GM19463 (cell line): ENCODE results near the gene MIF.
"Not testable (repeated sequence)": the region's sequence is repeated elsewhere in the genome, so short reads cannot be mapped to it uniquely, and the experiment has no call there.

Source experiments
- ATAC-seq: cut with Tn5 transposase; IDR thresholded peaks from one replicate; pipeline ENCODE4 v1.9.1; 2021; ENCODE audit warnings: mild to moderate bottlenecking, moderate library complexity; ENCODE audit not compliant: unreplicated experiment

Gene MIF

GRCh38 chr22:23900227-23900626 lies 6.0 kb downstream of the MIF start:
- ATAC-seq = not testable (repeated sequence)

GRCh38 chr22:23901600-23901999 lies 7.4 kb downstream of the MIF start:
- ATAC-seq = no peak

DNA sequence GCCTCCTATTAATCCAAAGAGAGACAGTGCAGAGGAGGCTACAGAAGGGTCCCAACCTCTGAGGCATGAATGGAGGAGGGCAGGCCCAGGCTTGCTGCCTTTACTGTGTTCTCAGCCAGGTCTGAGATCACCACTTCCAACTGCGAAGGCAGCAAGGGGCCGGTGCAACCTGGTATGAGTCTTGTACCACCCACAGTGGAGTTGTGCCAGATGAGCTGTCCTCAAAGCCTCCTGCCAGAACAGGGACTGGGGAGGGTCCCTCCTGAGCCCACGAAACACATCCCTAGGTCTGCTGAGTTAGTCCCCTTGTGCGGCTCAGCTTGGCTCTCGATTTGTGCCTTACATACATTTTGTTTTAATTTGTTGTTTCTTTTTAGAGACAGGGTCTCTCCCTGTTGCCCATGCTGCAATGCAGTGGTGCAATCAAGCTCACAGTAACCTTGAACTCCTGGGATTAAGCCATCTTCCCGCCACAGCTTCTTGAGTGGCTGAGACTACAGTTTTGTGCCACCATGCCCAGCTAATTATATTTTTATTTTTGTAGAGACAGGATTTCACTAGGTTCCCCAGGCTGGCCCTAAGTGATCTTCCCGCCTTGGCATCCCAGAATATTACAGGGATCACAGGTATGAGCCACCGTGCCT lies 9.3 kb downstream of the MIF start:
- no peak for ATAC-seq

- no peak for ATAC-seq
Measured at GRCh38 chr22:23904573-23905254, 10.5 kb downstream of the MIF start.

GRCh38 chr22:23906641-23907040 lies 12.5 kb downstream of the MIF start:
- ATAC-seq = no peak

DNA sequence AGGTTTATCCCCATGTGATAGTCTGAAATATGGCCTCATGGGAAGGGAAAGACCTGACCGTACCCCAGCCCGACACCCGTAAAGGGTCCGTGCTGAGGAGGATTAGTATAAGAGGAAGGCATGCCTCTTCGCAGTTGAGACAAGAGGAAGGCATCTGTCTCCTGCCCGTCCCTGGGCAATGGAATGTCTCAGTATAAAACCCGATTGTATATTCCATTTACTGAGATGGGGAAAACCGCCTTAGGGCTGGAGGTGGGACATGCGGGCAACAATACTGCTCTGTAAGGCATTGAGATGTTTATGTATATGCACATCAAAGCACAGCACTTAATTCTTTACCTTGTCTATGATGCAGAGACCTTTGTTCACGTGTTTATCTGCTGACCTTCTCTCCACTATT lies 13.2 kb downstream of the MIF start:
- not testable (repeated sequence) for ATAC-seq

DNA sequence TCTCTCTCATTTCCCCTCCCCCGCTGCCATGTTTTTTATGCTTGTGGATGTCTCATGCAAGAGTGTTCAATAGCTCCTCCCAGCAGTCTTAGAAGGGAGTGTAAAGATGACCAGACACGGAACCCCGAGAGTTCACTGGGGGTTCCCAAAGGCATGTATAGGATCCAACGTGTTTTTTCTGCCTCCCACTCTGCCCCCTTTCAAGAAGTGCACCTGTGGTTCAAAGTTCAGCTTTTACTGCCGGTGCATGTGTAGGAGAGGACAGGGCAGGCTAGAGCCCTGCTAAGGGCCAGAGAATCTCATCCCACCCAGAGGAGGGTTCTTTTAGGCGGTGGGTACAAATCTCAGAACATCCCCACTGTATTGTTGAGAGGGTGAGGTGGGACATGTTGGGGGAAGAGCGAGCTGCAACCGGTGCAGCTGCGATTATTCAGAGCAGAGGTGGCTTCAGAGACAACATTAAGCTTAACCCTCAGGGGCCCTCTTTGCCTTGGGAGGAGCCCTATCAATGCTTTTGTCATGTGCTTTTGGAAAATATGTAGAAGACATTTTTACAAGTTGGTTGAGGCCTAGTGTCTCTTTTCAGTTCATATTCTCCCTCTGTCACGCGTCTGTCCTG lies 14.5 kb downstream of the MIF start:
- no peak for ATAC-seq

GRCh38 chr22:23909296-23909898 lies 15.2 kb downstream of the MIF start:
- ATAC-seq = no peak

GRCh38 chr22:23910496-23911190 lies 16.5 kb downstream of the MIF start:
- no peak for ATAC-seq

DNA sequence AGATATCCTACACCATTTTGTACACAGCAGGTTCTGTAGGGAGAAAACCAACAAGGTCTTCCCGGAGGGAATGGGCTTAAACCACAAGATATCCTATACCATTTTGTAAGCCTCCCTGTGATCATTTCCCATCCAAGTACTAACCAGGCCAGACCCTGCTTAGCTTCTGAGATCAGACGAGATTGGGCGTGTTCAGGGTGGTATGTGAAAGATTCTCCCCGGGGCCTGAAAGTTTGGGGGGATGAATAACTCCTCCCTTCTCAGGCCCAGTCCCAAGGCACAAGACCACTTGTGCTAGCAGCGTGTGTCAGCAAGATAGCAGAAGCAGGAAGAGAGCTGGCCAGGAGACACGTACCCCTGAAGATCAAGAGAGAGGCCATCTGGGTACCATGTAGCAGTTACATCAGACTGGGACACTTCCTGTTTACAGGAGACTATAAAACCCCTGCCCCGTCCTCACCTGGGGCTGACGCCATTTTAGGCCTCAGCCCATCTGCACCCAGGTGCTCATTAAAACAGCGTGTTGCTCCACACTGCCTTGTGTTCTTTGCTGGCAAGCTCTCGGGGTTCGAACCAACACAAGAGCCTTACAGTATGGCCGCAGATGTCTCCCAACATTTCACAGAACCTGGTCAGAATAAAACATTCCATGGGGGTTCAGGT lies 17.3 kb downstream of the MIF start:
- ATAC-seq = no peak

GRCh38 chr22:23912293-23912903 lies 18.2 kb downstream of the MIF start:
- ATAC-seq = no peak

GRCh38 chr22:23913306-23913660 lies 19.1 kb downstream of the MIF start:
- no peak for ATAC-seq

DNA sequence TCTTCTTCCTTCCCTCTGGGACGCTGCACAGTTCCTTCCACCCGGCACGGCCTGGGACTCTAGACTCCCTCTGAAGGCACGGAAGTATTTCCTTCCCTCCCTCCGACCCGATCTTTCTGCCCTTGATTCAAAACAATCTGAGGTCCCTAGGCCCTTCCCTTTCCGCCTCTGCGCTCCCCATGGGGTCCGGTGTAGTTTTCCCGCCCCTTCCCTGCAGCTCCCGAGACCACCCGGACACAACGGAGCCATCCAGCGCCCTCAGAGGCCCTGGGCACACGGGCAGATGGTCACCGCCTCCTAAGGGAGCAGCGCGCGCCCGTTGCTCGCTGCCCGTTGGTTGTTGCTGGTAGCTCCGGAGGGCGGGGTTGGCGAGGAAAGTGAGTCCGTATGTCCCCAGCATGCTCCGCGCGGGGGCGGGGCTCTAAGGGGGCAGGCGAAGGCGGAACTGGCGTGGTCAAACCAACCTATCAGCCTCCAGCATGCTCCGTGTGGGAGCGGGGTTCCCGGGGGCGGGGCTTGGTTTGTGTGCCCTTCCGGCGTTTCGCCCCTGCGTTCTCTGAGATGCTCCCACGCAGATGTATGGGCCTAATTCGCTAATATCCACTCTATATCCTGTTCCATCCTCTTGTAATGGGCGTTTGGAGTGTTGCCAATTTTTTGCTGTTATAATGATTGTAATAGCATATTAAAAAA lies 19.6 kb downstream of the MIF start:
- peak; percentile 97 for ATAC-seq

DNA sequence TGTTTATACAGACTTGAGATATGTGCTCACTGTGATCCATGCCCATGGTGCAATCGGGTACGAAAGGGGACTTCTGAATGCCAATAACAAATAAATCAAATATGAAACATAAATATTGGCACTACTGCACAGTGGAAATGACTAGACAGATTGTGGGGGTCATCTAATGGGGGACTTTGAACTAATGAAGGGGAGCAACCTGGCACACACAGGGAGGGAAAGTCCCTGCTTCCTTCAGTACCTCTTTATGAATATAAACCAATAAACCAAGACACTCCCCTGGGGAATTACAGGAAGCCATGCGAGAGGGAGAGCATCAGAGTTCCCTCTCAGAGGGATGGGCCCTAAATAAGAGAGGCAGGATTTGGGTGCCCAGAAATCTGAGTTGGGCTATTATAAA lies 21.1 kb downstream of the MIF start:
- no peak for ATAC-seq

- not testable (repeated sequence) for ATAC-seq
Measured at GRCh38 chr22:23920267-23920611, 26.1 kb downstream of the MIF start.

DNA sequence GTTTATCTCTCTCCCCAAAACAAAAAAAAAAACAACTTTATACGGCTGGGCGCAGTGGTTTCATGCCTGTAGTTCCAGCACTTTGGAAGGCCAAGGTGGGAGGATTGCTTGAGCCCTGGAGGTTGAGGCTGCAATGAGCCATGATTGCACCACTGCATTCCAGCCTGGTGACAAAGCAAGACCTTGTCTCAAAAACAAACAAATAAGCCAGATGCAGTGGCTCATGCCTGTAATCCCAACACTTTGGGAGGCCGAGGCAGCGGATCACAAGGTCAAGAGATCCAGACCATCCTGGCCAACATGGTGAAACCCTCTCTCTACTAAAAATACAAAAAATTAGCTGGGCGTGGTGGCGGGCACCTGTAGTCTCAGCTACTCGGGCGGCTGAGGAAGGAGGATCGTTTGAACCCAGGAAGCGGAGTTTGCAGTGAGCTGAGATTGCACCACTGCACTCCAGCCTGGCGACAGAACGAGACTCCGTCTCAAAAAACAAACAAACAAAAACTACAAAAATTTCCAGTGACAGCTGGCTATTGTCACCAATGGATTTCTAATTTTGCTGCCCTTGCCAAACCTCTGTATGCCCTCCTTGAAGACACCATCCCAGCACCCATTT lies 27.5 kb downstream of the MIF start:
- not testable (repeated sequence) for ATAC-seq

- no peak for ATAC-seq
Measured at GRCh38 chr22:23922921-23923320, 28.7 kb downstream of the MIF start.

GRCh38 chr22:23925020-23925606 lies 30.9 kb downstream of the MIF start:
- ATAC-seq = no peak

GRCh38 chr22:23926561-23926960 lies 32.4 kb downstream of the MIF start:
- ATAC-seq = no peak
